IPS-18c (cell line): ENCODE results near the gene HHLA2.
"Not testable (repeated sequence)": the region's sequence is repeated elsewhere in the genome, so short reads cannot be mapped to it uniquely, and the experiment has no call there.

Experiments
- H3K4me3 ChIP-seq: 2 replicates; pipeline ENCODE4 v1.7.0; 2013; ENCODE audit warnings: low read depth, mild to moderate bottlenecking, low read length, moderate library complexity; ENCODE audit not compliant: insufficient read depth
- H3K9me3 ChIP-seq: one replicate; pipeline ENCODE4 v1.6.1; 2013; ENCODE audit warnings: mild to moderate bottlenecking, low read length, moderate library complexity; ENCODE audit not compliant: control insufficient read depth, insufficient read depth

HHLA2 gene, protein sequence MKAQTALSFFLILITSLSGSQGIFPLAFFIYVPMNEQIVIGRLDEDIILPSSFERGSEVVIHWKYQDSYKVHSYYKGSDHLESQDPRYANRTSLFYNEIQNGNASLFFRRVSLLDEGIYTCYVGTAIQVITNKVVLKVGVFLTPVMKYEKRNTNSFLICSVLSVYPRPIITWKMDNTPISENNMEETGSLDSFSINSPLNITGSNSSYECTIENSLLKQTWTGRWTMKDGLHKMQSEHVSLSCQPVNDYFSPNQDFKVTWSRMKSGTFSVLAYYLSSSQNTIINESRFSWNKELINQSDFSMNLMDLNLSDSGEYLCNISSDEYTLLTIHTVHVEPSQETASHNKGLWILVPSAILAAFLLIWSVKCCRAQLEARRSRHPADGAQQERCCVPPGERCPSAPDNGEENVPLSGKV

GRCh38 chr3:108296239-108296638 is at the start of gene HHLA2:
TSS of gene HHLA2 (plus strand) at chr3:108296548. CDS start at chr3:108351814, 55,266 bp downstream.
- H3K9me3 ChIP-seq, result peaks cover 3% of the 10 kb centered on the region
- no peak within 1 kb of the TSS for H3K4me3 ChIP-seq

DNA sequence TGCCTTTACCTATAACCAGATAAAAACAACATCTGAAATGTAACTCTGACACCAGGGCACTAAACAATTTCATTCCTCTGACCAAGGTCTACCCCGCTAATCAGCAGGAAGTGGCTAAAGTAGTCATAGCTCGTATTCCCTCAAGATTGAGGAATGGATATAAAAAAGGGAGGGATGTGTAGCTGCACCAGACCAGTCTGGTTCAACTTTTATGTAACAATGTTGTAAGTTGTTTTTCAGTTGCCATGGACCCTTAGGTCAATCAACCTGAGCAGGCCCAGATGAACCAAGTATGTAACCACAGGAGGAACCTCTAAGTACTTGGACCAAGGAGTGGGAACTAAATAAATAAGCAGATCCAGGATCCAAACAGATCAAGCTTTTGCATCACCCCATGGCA is 45.7 kb upstream of the HHLA2 start:
- peaks cover 2% of the 10 kb centered on the region for H3K9me3 ChIP-seq
- no peak overlapping the region for H3K4me3 ChIP-seq

- no peak overlapping the region for H3K4me3 ChIP-seq
Observed at GRCh38 chr3:108251265-108251664, 45.1 kb upstream of the HHLA2 start.

DNA sequence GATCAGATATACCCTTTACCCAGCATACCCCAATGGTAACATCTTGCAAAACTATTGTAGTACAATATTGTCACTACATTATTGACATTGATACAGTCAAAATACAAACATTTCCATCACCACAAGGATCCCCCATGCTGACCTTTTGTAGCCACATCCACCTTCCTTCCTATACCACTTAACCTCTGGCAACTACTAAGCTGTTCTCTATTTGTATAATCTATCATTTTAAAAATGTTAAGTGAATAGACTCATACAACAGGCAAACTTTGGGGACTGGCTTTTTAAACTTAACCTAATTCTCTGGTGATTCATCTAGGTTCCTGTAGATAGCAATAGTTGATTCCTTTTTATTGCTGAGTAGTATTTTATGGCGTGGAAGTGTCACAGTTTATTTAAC is 44.5 kb upstream of the HHLA2 start:
- H3K4me3 ChIP-seq, result no peak overlapping the region
- no peaks in the 10 kb centered on the region for H3K9me3 ChIP-seq

More at GRCh38 chr3:108251265-108251664, 45.1 kb upstream of the HHLA2 start:
- no peaks in the 10 kb centered on the region for H3K9me3 ChIP-seq

DNA sequence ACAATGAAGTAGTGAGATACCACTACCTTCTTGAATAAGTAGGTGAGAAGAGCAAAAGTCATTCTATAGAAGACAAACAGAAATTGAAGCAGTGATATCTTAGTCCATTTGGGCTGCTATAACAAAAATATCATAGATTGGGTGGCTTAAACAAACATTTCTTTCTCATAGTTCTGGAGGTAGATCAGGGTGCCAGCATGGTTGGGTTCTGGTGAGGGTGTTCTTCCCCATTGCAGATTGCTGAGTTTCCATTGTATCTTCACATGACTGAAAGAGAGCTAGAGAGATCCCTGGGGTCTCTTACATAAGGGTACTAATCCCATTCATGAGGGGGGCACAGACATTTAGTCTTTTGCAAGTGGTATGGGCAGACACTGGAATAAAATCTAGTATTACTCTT is 41.2 kb upstream of the HHLA2 start:
- Histone ChIP-seq H3K4me3 (no peak overlapping the region), H3K9me3 (no peaks in the 10 kb centered on the region)

GRCh38 chr3:108264534-108265298 is 31.6 kb upstream of the HHLA2 start:
- H3K9me3 ChIP-seq, H3K4me3 ChIP-seq: not testable (repeated sequence)

- not testable (repeated sequence) for H3K4me3 ChIP-seq
Observed at GRCh38 chr3:108268235-108268634, 28.1 kb upstream of the HHLA2 start.

GRCh38 chr3:108271626-108272025 is 24.7 kb upstream of the HHLA2 start:
- Histone ChIP-seq H3K9me3 (no peaks in the 10 kb centered on the region), H3K4me3 (no peak overlapping the region)

More at GRCh38 chr3:108268235-108268634, 28.1 kb upstream of the HHLA2 start:
- H3K9me3 ChIP-seq, result not testable (repeated sequence)

DNA sequence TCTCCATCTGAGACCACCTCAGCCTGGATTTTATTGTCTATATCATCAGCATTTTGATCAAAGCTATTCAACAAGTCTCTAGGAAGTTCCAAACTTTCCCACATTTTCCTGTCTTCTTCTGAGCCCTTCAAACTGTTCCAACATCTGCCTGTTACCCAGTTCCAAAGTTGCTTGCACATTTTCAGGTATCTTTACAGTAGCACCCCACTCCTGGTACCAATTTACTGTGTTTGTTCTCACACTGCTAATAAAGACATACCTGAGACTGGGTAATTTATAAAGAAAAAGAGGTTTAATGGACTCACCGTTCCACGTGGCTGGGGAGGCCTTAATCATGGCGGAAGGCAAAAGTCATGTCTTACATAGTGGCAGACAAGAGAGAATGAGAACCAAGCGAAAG is 17.3 kb upstream of the HHLA2 start:
- not testable (repeated sequence) for H3K4me3 ChIP-seq, H3K9me3 ChIP-seq

GRCh38 chr3:108280476-108280875 is 15.9 kb upstream of the HHLA2 start:
- Histone ChIP-seq H3K9me3 (peaks cover 3% of the 10 kb centered on the region), H3K4me3 (no peak overlapping the region)

DNA sequence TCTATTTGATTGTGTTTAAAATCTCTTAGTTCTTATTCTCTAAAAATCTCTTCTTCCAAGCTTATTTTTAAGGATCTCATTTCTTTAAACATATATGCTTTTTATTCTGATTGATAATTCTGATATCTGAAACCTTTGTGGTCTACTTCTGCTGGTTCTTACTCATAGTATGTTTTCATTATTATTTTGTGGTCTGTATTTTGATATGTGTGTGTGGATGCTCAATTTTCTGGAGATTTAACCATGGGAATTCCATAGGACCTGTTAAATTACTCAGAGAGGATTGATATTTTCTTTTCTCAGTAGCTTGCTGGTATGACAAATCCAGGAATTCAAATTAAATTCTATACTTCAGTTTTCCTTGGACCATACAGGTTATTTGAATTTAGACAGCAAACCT is 14.7 kb upstream of the HHLA2 start:
- peaks cover 3% of the 10 kb centered on the region for H3K9me3 ChIP-seq

DNA sequence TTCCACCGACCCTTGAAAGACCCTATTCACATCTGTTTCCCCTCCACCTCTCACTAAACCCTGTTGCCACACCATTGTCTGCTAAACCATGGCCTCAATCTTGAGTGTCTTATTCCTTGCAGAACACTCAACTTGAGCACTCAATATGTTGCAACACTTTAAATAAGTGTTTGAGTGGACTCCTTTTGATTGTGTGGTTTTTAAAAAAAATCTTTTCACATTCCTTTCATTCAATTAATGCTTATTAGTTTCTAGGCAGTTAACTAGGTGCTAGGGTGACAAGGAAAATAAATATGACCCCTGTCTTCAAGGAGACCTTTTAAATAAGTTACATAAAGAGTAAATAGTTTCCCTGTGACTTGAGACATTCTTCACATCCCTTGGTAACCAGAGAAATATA is 13.3 kb upstream of the HHLA2 start:
- no peaks in the 10 kb centered on the region for H3K9me3 ChIP-seq
- H3K4me3 ChIP-seq, result no peak overlapping the region

More for the DNA sequence above, 14.7 kb upstream of the HHLA2 start:
- no peak overlapping the region for H3K4me3 ChIP-seq

GRCh38 chr3:108283989-108284388 is 12.4 kb upstream of the HHLA2 start:
- H3K4me3 ChIP-seq, result no peak overlapping the region
- no peaks in the 10 kb centered on the region for H3K9me3 ChIP-seq

DNA sequence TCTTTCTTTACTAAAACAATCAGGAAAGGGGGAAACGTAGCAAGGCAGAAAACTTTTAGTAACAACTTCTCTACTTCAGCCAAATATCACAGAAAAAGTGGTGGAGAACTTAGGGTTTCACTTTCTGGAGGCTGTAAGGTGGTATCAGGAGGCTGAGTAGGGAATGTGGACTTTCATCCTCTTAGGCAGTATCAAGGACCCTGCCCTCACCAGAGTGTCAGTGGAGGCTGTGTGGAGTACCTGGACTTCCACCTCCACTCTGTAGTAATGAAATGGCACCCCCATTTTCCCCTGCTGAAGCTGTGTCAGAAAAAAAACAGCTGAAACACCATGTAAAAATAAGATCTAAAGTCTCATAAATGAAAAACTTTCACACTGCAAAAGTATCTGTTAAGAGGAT is 11.2 kb upstream of the HHLA2 start:
- Histone ChIP-seq H3K4me3 (no peak overlapping the region), H3K9me3 (no peaks in the 10 kb centered on the region)

DNA sequence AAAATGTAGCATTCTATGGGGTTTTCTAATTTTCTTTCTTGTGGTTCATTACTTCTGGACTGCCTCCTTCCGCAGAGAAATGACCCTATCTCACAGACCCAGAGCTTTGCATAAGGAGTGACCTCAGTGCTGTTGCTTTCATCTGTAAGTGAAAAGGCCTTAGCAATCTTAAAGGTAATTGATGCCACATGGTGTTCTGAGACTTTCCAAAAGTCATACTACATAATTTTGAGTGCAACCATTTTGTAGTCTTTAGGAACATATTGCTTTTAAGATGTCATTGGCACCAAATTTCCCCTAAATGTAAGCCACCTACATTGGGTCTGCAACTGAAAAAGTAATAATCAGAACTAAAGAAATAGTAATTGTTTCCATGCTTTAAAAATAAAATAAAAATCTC is 9.2 kb upstream of the HHLA2 start:
- peaks cover 3% of the 10 kb centered on the region for H3K9me3 ChIP-seq
- H3K4me3 ChIP-seq, result no peak overlapping the region

GRCh38 chr3:108288193-108288592 is 8.2 kb upstream of the HHLA2 start:
- H3K9me3 ChIP-seq, H3K4me3 ChIP-seq: not testable (repeated sequence)

- no peak overlapping the region for H3K4me3 ChIP-seq
Observed at GRCh38 chr3:108289159-108289558, 7.2 kb upstream of the HHLA2 start.

GRCh38 chr3:108292450-108292849 is 3.9 kb upstream of the HHLA2 start:
- H3K4me3 ChIP-seq, result no peak overlapping the region
- H3K9me3 ChIP-seq, result peaks cover 3% of the 10 kb centered on the region

More at GRCh38 chr3:108289159-108289558, 7.2 kb upstream of the HHLA2 start:
- peaks cover 3% of the 10 kb centered on the region for H3K9me3 ChIP-seq
